Measurements from ENCODE around the gene TSPAN16.

Gene TSPAN16

DNA sequence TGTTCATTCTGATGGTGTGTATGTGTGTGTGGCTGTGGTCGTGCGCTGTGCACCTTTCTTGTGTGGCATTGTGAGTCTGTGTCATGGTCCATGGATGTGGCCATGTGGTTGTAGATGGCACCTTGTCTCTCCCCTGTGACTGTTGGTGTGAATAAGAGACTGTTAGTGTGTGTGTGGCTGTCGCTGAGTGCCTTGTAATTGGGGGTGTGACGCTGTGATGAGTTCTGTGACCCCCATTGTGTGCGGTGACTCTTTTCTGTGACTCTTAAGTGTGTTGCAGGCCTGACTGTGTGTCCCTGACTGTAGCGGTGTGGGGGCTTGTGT, 60.1 kb downstream of the TSPAN16 start:
- H3K9me3 ChIP-seq (ENCODE audit: insufficient read depth, low read depth, low read length), result peaks cover 3% of the 10 kb centered on the region
- no peak overlapping the region for H2AFZ ChIP-seq (ENCODE audit: insufficient read depth, low read length, poor library complexity)
- H4K12ac ChIP-seq (ENCODE audit: low read depth, low read length), result no peak overlapping the region
- no peak overlapping the region for H3K9ac ChIP-seq (ENCODE audit: low read length)
- no CpG with 5 or more reads among the region's 6 CpGs for WGBS (ENCODE audit: extremely low coverage, insufficient coverage, insufficient read length)
- no peak for DNase-seq
- peak overlapping the region; percentile 43 for H3K4me3 ChIP-seq (ENCODE audit: low read depth, low read length)
- no peak overlapping the region for H3K27ac ChIP-seq (ENCODE audit: low read depth, low read length)
- no peak overlapping the region for H2BK12ac ChIP-seq (ENCODE audit: low read length)
- H4K8ac ChIP-seq (ENCODE audit: low read depth, low read length), result no peak overlapping the region
- no peak overlapping the region for H2BK5ac ChIP-seq (ENCODE audit: low read depth, low read length, poor library complexity)
- H2BK120ac ChIP-seq (ENCODE audit: insufficient read depth, low read length, poor library complexity), result no peak overlapping the region
- no peak overlapping the region for H3K14ac ChIP-seq (ENCODE audit: low read length)
- no peaks in the 10 kb centered on the region for H3K27me3 ChIP-seq (ENCODE audit: insufficient read depth, low read length)
- no peak overlapping the region for H3K18ac ChIP-seq (ENCODE audit: low read length)
- H3K23ac ChIP-seq (ENCODE audit: low read length), result no peak overlapping the region
- H3K79me1 ChIP-seq (ENCODE audit: low read length), result no peaks in the 10 kb centered on the region
- peaks cover 0 to 7% of the 10 kb centered on the region in 2 experiments for H3K4me1 ChIP-seq (ENCODE audit: control insufficient read depth in 1 of 2, insufficient read depth in 2 of 2, low read length in 2 of 2)
- H4K91ac ChIP-seq (ENCODE audit: low read depth, low read length), result no peak overlapping the region
- H3K36me3 ChIP-seq (ENCODE audit: control insufficient read depth in 1 of 2, insufficient read depth in 2 of 2, low read length in 2 of 2), result no peaks in the 10 kb centered on the region
- H3K4ac ChIP-seq (ENCODE audit: low read depth, low read length), result no peak overlapping the region
- no peaks in the 10 kb centered on the region for H3K79me2 ChIP-seq (ENCODE audit: control insufficient read depth, insufficient read depth, low read length, poor library complexity)
- no peak overlapping the region for H2AK5ac ChIP-seq (ENCODE audit: low read length)
- H3K4me2 ChIP-seq (ENCODE audit: low read length), result peak overlapping the region; percentile 18

DNA sequence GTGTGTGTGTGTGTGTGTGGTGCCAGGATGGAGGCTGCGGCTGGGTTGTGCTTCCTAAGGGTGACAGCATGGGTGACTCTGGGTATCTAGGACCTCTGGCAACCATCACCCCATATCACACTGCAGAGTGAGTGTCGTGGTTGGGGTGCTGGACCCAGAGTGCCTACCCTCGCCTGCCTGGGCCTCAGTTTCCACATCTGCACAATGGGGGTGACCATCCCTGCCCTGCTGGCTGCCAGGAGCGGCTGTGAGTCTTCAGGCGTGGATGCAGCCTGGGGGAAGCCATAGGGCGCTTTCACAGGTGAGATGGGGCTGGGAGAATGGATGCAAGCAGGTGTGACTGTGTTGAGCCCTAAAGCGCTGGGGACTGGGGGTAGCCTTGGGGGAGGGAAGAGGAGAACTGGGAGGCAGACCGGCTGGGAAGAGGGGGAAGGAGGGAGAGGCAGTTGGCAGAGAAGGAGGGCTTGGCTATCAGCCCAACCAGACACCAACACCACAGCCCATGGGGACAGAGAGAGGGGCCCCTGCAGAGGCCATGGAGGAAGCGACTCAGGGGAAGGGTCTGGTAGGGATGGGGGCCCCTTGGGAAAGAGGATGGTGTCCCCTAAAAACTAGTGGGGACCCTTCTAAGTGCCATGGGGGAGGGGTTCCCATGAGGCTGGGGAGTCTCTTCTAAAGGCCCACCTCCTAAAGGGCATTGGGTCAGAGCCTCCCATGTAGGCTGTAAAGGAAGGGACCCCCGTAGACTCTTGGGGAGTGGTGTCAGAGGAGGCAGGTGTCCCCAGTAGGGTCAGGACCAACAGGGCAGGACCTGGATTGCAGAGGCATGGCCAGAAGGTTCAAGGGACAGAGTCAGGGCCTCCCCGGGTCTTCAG, 61.0 kb downstream of the TSPAN16 start:
- no peak for DNase-seq
- Histone ChIP-seq H3K27me3 (ENCODE audit: insufficient read depth, low read length) (no peaks in the 10 kb centered on the region), H3K14ac (ENCODE audit: low read length) (no peak overlapping the region), H3K36me3 (ENCODE audit: control insufficient read depth in 1 of 2, insufficient read depth in 2 of 2, low read length in 2 of 2) (no peaks in the 10 kb centered on the region), H3K79me2 (ENCODE audit: control insufficient read depth, insufficient read depth, low read length, poor library complexity) (no peaks in the 10 kb centered on the region), H4K12ac (ENCODE audit: low read depth, low read length) (no peak overlapping the region), H3K4me1 (ENCODE audit: control insufficient read depth in 1 of 2, insufficient read depth in 2 of 2, low read length in 2 of 2) (peaks cover 0 to 10% of the 10 kb centered on the region in 2 experiments), H4K8ac (ENCODE audit: low read depth, low read length) (no peak overlapping the region), H3K27ac (ENCODE audit: low read depth, low read length) (no peak overlapping the region), H2BK5ac (ENCODE audit: low read depth, low read length, poor library complexity) (no peak overlapping the region), H3K23ac (ENCODE audit: low read length) (no peak overlapping the region), H2AK5ac (ENCODE audit: low read length) (no peak overlapping the region), H3K4ac (ENCODE audit: low read depth, low read length) (no peak overlapping the region), H3K4me3 (ENCODE audit: low read depth, low read length) (peak overlapping the region; percentile 3), H3K79me1 (ENCODE audit: low read length) (no peaks in the 10 kb centered on the region), H2AFZ (ENCODE audit: insufficient read depth, low read length, poor library complexity) (no peak overlapping the region), H3K4me2 (ENCODE audit: low read length) (no peak overlapping the region), H4K91ac (ENCODE audit: low read depth, low read length) (no peak overlapping the region), H2BK12ac (ENCODE audit: low read length) (no peak overlapping the region), H3K9me3 (ENCODE audit: insufficient read depth, low read depth, low read length) (peaks cover 5% of the 10 kb centered on the region), H3K9ac (ENCODE audit: low read length) (no peak overlapping the region), H3K18ac (ENCODE audit: low read length) (no peak overlapping the region), H2BK120ac (ENCODE audit: insufficient read depth, low read length, poor library complexity) (no peak overlapping the region)
- WGBS (ENCODE audit: extremely low coverage, insufficient coverage, insufficient read length), result no CpG with 5 or more reads among the region's 11 CpGs

GRCh38 chr19:11359421-11359820, 63.5 kb downstream of the TSPAN16 start:
- H2BK5ac ChIP-seq (ENCODE audit: low read depth, low read length, poor library complexity), result no peak overlapping the region
- no peak overlapping the region for H3K4me3 ChIP-seq (ENCODE audit: low read depth, low read length)
- no peak overlapping the region for H3K14ac ChIP-seq (ENCODE audit: low read length)
- no peak overlapping the region for H3K4ac ChIP-seq (ENCODE audit: low read depth, low read length)
- no peak overlapping the region for H3K27ac ChIP-seq (ENCODE audit: low read depth, low read length)
- H3K79me2 ChIP-seq (ENCODE audit: control insufficient read depth, insufficient read depth, low read length, poor library complexity), result no peaks in the 10 kb centered on the region
- no peak overlapping the region for H2BK120ac ChIP-seq (ENCODE audit: insufficient read depth, low read length, poor library complexity)
- no peak overlapping the region for H2AK5ac ChIP-seq (ENCODE audit: low read length)
- H3K79me1 ChIP-seq (ENCODE audit: low read length), result no peaks in the 10 kb centered on the region
- H2AFZ ChIP-seq (ENCODE audit: insufficient read depth, low read length, poor library complexity), result no peak overlapping the region
- no peak overlapping the region for H3K4me2 ChIP-seq (ENCODE audit: low read length)
- DNase-seq, result no peak
- no CpG with 5 or more reads among the region's 11 CpGs for WGBS (ENCODE audit: extremely low coverage, insufficient coverage, insufficient read length)
- H4K8ac ChIP-seq (ENCODE audit: low read depth, low read length), result no peak overlapping the region
- H3K9ac ChIP-seq (ENCODE audit: low read length), result no peak overlapping the region
- H4K91ac ChIP-seq (ENCODE audit: low read depth, low read length), result no peak overlapping the region
- H3K18ac ChIP-seq (ENCODE audit: low read length), result no peak overlapping the region
- H4K12ac ChIP-seq (ENCODE audit: low read depth, low read length), result no peak overlapping the region
- no peak overlapping the region for H2BK12ac ChIP-seq (ENCODE audit: low read length)
- H3K23ac ChIP-seq (ENCODE audit: low read length), result no peak overlapping the region
- peaks cover 0 to 10% of the 10 kb centered on the region in 2 experiments for H3K4me1 ChIP-seq (ENCODE audit: control insufficient read depth in 1 of 2, insufficient read depth in 2 of 2, low read length in 2 of 2)
- no peaks in the 10 kb centered on the region for H3K36me3 ChIP-seq (ENCODE audit: control insufficient read depth in 1 of 2, insufficient read depth in 2 of 2, low read length in 2 of 2)
- no peaks in the 10 kb centered on the region for H3K27me3 ChIP-seq (ENCODE audit: insufficient read depth, low read length)
- H3K9me3 ChIP-seq (ENCODE audit: insufficient read depth, low read depth, low read length), result peaks cover 5% of the 10 kb centered on the region

GRCh38 chr19:11361037-11361770, 65.2 kb downstream of the TSPAN16 start:
- Histone ChIP-seq H3K27me3 (ENCODE audit: insufficient read depth, low read length) (no peaks in the 10 kb centered on the region), H2AFZ (ENCODE audit: insufficient read depth, low read length, poor library complexity) (no peak overlapping the region)

More at GRCh38 chr19:11361037-11361770, 65.2 kb downstream of the TSPAN16 start:
- no CpG with 5 or more reads among the region's 43 CpGs for WGBS (ENCODE audit: extremely low coverage, insufficient coverage, insufficient read length)
- H3K4ac ChIP-seq (ENCODE audit: low read depth, low read length), result no peak overlapping the region
- H3K9me3 ChIP-seq (ENCODE audit: insufficient read depth, low read depth, low read length), result peaks cover 5% of the 10 kb centered on the region
- H3K4me1 ChIP-seq (ENCODE audit: control insufficient read depth in 1 of 2, insufficient read depth in 2 of 2, low read length in 2 of 2), result peaks cover 0 to 4% of the 10 kb centered on the region in 2 experiments
- H3K4me3 ChIP-seq (ENCODE audit: low read depth, low read length), result peak overlapping the region; percentile 42
- H3K36me3 ChIP-seq (ENCODE audit: control insufficient read depth in 1 of 2, insufficient read depth in 2 of 2, low read length in 2 of 2), result no peaks in the 10 kb centered on the region
- H4K12ac ChIP-seq (ENCODE audit: low read depth, low read length), result no peak overlapping the region
- H2AK5ac ChIP-seq (ENCODE audit: low read length), result no peak overlapping the region
- no peaks in the 10 kb centered on the region for H3K79me1 ChIP-seq (ENCODE audit: low read length)
- H3K14ac ChIP-seq (ENCODE audit: low read length), result no peak overlapping the region
- no peak overlapping the region for H4K8ac ChIP-seq (ENCODE audit: low read depth, low read length)
- no peak overlapping the region for H2BK120ac ChIP-seq (ENCODE audit: insufficient read depth, low read length, poor library complexity)
- no peak overlapping the region for H4K91ac ChIP-seq (ENCODE audit: low read depth, low read length)
- H3K27ac ChIP-seq (ENCODE audit: low read depth, low read length), result no peak overlapping the region
- no peak overlapping the region for H3K18ac ChIP-seq (ENCODE audit: low read length)
- no peaks in the 10 kb centered on the region for H3K79me2 ChIP-seq (ENCODE audit: control insufficient read depth, insufficient read depth, low read length, poor library complexity)
- H2BK5ac ChIP-seq (ENCODE audit: low read depth, low read length, poor library complexity), result no peak overlapping the region
- peak overlapping the region; percentile 24 for H3K4me2 ChIP-seq (ENCODE audit: low read length)
- no peak overlapping the region for H3K23ac ChIP-seq (ENCODE audit: low read length)
- DNase-seq, result peak; percentile 84 to 88
- no peak overlapping the region for H2BK12ac ChIP-seq (ENCODE audit: low read length)
- no peak overlapping the region for H3K9ac ChIP-seq (ENCODE audit: low read length)
